H1 (cell line): ENCODE data around the gene SLC15A3. TPM values are rescaled to one million over a fixed set of nuclear protein-coding genes. Genes with fewer than 3 reads are reported as not detected.

Experiments used
- CTCF ChIA-PET: fragments of 300-600 bp; sonication (Branson Sonifier 250); formaldehyde crosslinking; loops from one replicate; lab custom pipeline; 2021; ENCODE audit not compliant: partially characterized antibody; lab: Charles Lee
- POLR2A ChIA-PET: fragments of 300-600 bp; sonication (Branson Sonifier 250); formaldehyde crosslinking; loops from one replicate; lab custom pipeline; 2021; ENCODE audit warnings: inconsistent platforms; ENCODE audit not compliant: partially characterized antibody; lab: Charles Lee
- DNase-seq, 2 experiments: peaks; one replicate each; pipeline versions ENCODE4 v3.0.0 to v3.0.0-alpha.2; 2010 to 2022; ENCODE audit warnings: low spot score in 2 of 2, low read depth in 1 of 2, mixed read lengths in 1 of 2
- FAIRE-seq: peaks from 2 replicates; lab custom pipeline; 2011; peaks lifted over from hg19 to GRCh38; lab: Jason Lieb, UNC
- H2AFZ ChIP-seq: 2 replicates; pipeline ENCODE4 v1.8.1; 2012; ENCODE audit warnings: low read length, inconsistent platforms
- H2AK5ac ChIP-seq: 2 replicates; pipeline ENCODE4 v1.6.1; 2013; ENCODE audit warnings: low read depth, low read length
- H2BK120ac ChIP-seq: replicated peaks from 2 replicates; pipeline ENCODE3; 2013; ENCODE audit warnings: low read depth, low read length, inconsistent platforms
- H2BK12ac ChIP-seq: 2 replicates; pipeline ENCODE4 v1.6.1; 2013; ENCODE audit warnings: low read depth, low read length
- H2BK15ac ChIP-seq: 2 replicates; pipeline ENCODE4 v1.6.1; 2013; ENCODE audit warnings: low read length
- H2BK20ac ChIP-seq: 2 replicates; pipeline ENCODE4 v1.6.1; 2013; ENCODE audit warnings: low read length
- H2BK5ac ChIP-seq: 2 replicates; pipeline ENCODE4 v1.6.1; 2013; ENCODE audit warnings: low read depth, low read length
- H3K14ac ChIP-seq: 2 replicates; pipeline ENCODE4 v1.6.1; 2013; ENCODE audit warnings: inconsistent platforms; ENCODE audit not compliant: insufficient read length
- H3K18ac ChIP-seq: 2 replicates; pipeline ENCODE4 v1.6.1; 2013; ENCODE audit warnings: low read length; ENCODE audit errors: extremely low read depth
- H3K23ac ChIP-seq: 2 replicates; pipeline ENCODE4 v1.6.1; 2013; ENCODE audit warnings: inconsistent platforms; ENCODE audit not compliant: insufficient read length
- H3K23me2 ChIP-seq: 2 replicates; pipeline ENCODE4 v1.6.1; 2013; ENCODE audit warnings: low read depth, low read length
- H3K27ac ChIP-seq: 2 replicates; pipeline ENCODE4 v1.6.1; 2011; ENCODE audit warnings: low read depth, low read length, inconsistent platforms
- H3K27me3 ChIP-seq, 4 experiments: replicated peaks in 1 of 4; 1 replicate in 1 of 4; 2 replicates in 3 of 4; pipeline versions ENCODE4 v1.6.1 to v1.8.1; 2011 to 2013; ENCODE audit warnings: low read length in 3 of 4, mild to moderate bottlenecking in 3 of 4, inconsistent platforms in 2 of 4, mixed read lengths in 2 of 4, moderate library complexity in 1 of 4; ENCODE audit not compliant: control insufficient read depth in 3 of 4, insufficient read depth in 3 of 4; ENCODE audit errors: extremely low read depth in 1 of 4
- H3K36me3 ChIP-seq, 4 experiments: 2 replicates each; pipeline versions ENCODE4 v1.6.1 to v1.8.1; 2011 to 2013; ENCODE audit warnings: mild to moderate bottlenecking in 4 of 4, low read length in 3 of 4, moderate library complexity in 2 of 4, control low read depth in 1 of 4, inconsistent platforms in 1 of 4; ENCODE audit not compliant: insufficient read depth in 4 of 4, control insufficient read depth in 2 of 4
- H3K4ac ChIP-seq: replicated peaks from 2 replicates; pipeline ENCODE3; 2013; ENCODE audit warnings: low read length, low read depth, mixed read lengths, inconsistent platforms; ENCODE audit not compliant: insufficient read length
- H3K4me1 ChIP-seq, 4 experiments: replicated peaks in 1 of 4; 1 replicate in 1 of 4; 2 replicates in 3 of 4; pipeline versions ENCODE4 v1.6.1 to v1.8.1; 2011 to 2013; ENCODE audit warnings: low read length in 3 of 4, inconsistent platforms in 2 of 4, mixed read lengths in 1 of 4; ENCODE audit not compliant: insufficient read depth in 4 of 4, control insufficient read depth in 3 of 4
- H3K4me2 ChIP-seq, 2 experiments: 2 replicates each; pipeline versions ENCODE4 v1.6.1 to v1.8.1; 2011 to 2013; ENCODE audit warnings: low read depth in 2 of 2, low read length in 2 of 2, control low read depth in 1 of 2, inconsistent platforms in 1 of 2, mild to moderate bottlenecking in 1 of 2; ENCODE audit not compliant: insufficient read depth in 1 of 2
- H3K4me3 ChIP-seq, 4 experiments: fragments of 200-600, 300-600 bp in 1 of 4; sonication (generic), shearing (Covaris generic), sonication (Bioruptor Twin) in 1 of 4; 2 replicates each; pipeline versions ENCODE4 v1.5.1 to v1.8.1; 2011 to 2016; ENCODE audit warnings: low read length in 4 of 4, low read depth in 3 of 4, control low read depth in 2 of 4, inconsistent platforms in 2 of 4, mild to moderate bottlenecking in 2 of 4, mixed read lengths in 1 of 4, moderate library complexity in 1 of 4; ENCODE audit not compliant: insufficient read depth in 2 of 4; ENCODE audit errors: extremely low read depth in 1 of 4
- H3K56ac ChIP-seq: replicated peaks from 2 replicates; pipeline ENCODE3; 2013; ENCODE audit warnings: low read depth, mild to moderate bottlenecking, mixed read lengths, low read length, inconsistent platforms; ENCODE audit not compliant: insufficient read length
- H3K79me1 ChIP-seq: 2 replicates; pipeline ENCODE4 v1.6.1; 2013; ENCODE audit warnings: low read depth, low read length, control low read depth
- H3K79me2 ChIP-seq, 2 experiments: 2 replicates each; pipeline versions ENCODE4 v1.6.1 to v1.8.1; 2012 to 2013; ENCODE audit warnings: low read length in 2 of 2, mild to moderate bottlenecking in 2 of 2, inconsistent platforms in 1 of 2; ENCODE audit not compliant: insufficient read depth in 2 of 2, control insufficient read depth in 1 of 2
- H3K9ac ChIP-seq, 4 experiments: replicated peaks in 1 of 4; 1 replicate in 1 of 4; 2 replicates in 3 of 4; pipeline versions ENCODE4 v1.6.1 to v1.8.1; 2011 to 2013; ENCODE audit warnings: low read depth in 3 of 4, low read length in 3 of 4, control low read depth in 2 of 4, mild to moderate bottlenecking in 2 of 4, moderate library complexity in 2 of 4, inconsistent platforms in 1 of 4; ENCODE audit errors: extremely low read depth in 1 of 4
- H3K9me3 ChIP-seq, 2 experiments: 2 replicates each; pipeline versions ENCODE4 v1.6.1 to v1.8.1; 2012 to 2013; ENCODE audit warnings: mild to moderate bottlenecking in 2 of 2, moderate library complexity in 2 of 2, control low read depth in 1 of 2, inconsistent platforms in 1 of 2, low read depth in 1 of 2, low read length in 1 of 2, mixed read lengths in 1 of 2; ENCODE audit not compliant: insufficient read depth in 2 of 2
- H4K20me1 ChIP-seq, 2 experiments: replicated peaks in 1 of 2; 2 replicates each; pipeline versions ENCODE3 to v1.8.1; 2011 to 2013; ENCODE audit warnings: inconsistent platforms in 2 of 2, low read length in 2 of 2, mild to moderate bottlenecking in 1 of 2; ENCODE audit not compliant: insufficient read depth in 2 of 2, control insufficient read depth in 1 of 2
- H4K5ac ChIP-seq: 2 replicates; pipeline ENCODE4 v1.6.1; 2013; ENCODE audit warnings: low read length, low read depth, mixed read lengths, inconsistent platforms; ENCODE audit not compliant: insufficient read length
- H4K8ac ChIP-seq: 2 replicates; pipeline ENCODE4 v1.8.0; 2013; ENCODE audit warnings: mild to moderate bottlenecking, moderate library complexity, low read length, inconsistent platforms; ENCODE audit not compliant: insufficient read depth; ENCODE audit errors: extremely low read depth
- H4K91ac ChIP-seq: replicated peaks from 2 replicates; pipeline ENCODE3; 2013; ENCODE audit warnings: low read length, mixed read lengths, inconsistent platforms; ENCODE audit not compliant: insufficient read length
- CHD2 ChIP-seq: IDR thresholded peaks from 2 replicates; pipeline ENCODE4 v1.6.1; 2012; ENCODE audit warnings: low read length, improper control_type of control experiment
- CTBP2 ChIP-seq: IDR thresholded peaks from 2 replicates; pipeline ENCODE4 v1.7.0; 2011; ENCODE audit warnings: borderline replicate concordance, mild to moderate bottlenecking, moderate library complexity, mixed read lengths, low read length; ENCODE audit not compliant: insufficient read depth, insufficient read length
- HDAC2 ChIP-seq, 2 experiments: fragments of 300-600 bp in 1 of 2; sonication (generic) in 1 of 2; IDR thresholded peaks; 2 replicates each; pipeline ENCODE4 v1.6.1; 2011 to 2012; ENCODE audit warnings: low read depth in 2 of 2, low read length in 2 of 2, mild to moderate bottlenecking in 2 of 2, moderate library complexity in 2 of 2, borderline replicate concordance in 1 of 2, inconsistent platforms in 1 of 2
- POLR2AphosphoS5 ChIP-seq: IDR thresholded peaks from 2 replicates; pipeline ENCODE4 v1.6.1; 2011; ENCODE audit warnings: low read depth, low read length
- RNF2 ChIP-seq: fragments of 200-900, 300-1000 bp; sonication (generic); IDR thresholded peaks from 2 replicates; pipeline ENCODE4 v1.7.1; 2016; ENCODE audit warnings: borderline replicate concordance, low read depth, mild to moderate bottlenecking, antibody characterized with exemption, low read length; ENCODE audit not compliant: poor library complexity, severe bottlenecking; ENCODE audit errors: missing control alignments
- SIN3A ChIP-seq, 2 experiments: IDR thresholded peaks in 1 of 2; conservative IDR thresholded peaks in 1 of 2; 2 replicates each; pipeline ENCODE4 v1.6.1; 2011 to 2012; ENCODE audit warnings: low read length in 2 of 2, improper control_type of control experiment in 1 of 2, low read depth in 1 of 2, mild to moderate bottlenecking in 1 of 2
- TEAD4 ChIP-seq: IDR thresholded peaks from 2 replicates; pipeline ENCODE4 v1.6.1; 2012; ENCODE audit warnings: low read depth, low read length, inconsistent platforms, mixed read lengths
- ZNF274 ChIP-seq: IDR thresholded peaks from 2 replicates; pipeline ENCODE4 v1.7.0; 2012; ENCODE audit warnings: low read length, borderline replicate concordance; ENCODE audit errors: extremely low read depth
- WGBS, 2 experiments: shearing (Covaris generic) in 1 of 2; methylation state at CpG; one replicate each; pipeline versions ENCODE4 v1.1.6 to v1.1.7; 2013 to 2015; ENCODE audit warnings: low lambda C conversion rate in 2 of 2, mixed read lengths in 2 of 2, inconsistent platforms in 1 of 2, low coverage in 1 of 2, missing lambda C conversion rate in 1 of 2; ENCODE audit not compliant: insufficient replicate concordance in 2 of 2, insufficient coverage in 1 of 2, insufficient read length in 1 of 2; ENCODE audit errors: extremely low coverage in 1 of 2, missing lambda C conversion rate in 1 of 2; 5-methylcytosine and 5-hydroxymethylcytosine counted together
- polyA plus RNA-seq, 7 experiments: library from polyadenylated mRNA; depleted of rRNA in 3 of 7; stranded (reverse) in 5 of 7; unstranded in 2 of 7; fragments of >200 nt in 5 of 7; fragments of 200-250 nt in 2 of 7; gene quantifications; 1 replicate in 5 of 7; 2 replicates in 1 of 7; 4 replicates in 1 of 7; pipeline versions ENCODE4 v1.2.1 to v1.2.3, GENCODE V29; 2011 to 2013; ENCODE audit warnings: missing spikeins in 2 of 7, mixed read lengths in 2 of 7
- total RNA-seq: library from RNA; stranded (reverse); fragmentation: NEBNext Ultra II Directional; extraction: Animal tissue kit (Norgen Biotek cat#: 25700); gene quantifications from 2 replicates; pipeline ENCODE4 v1.2.1, GENCODE V29; 2021
- TF ChIP-seq, protein P1 (sequence below), 3 experiments: IDR thresholded peaks; 1 replicate in 2 of 3; 2 replicates in 1 of 3; pipeline versions ENCODE4 v1.5.1 to v1.6.1; 2011; ENCODE audit warnings: low read length in 3 of 3, mild to moderate bottlenecking in 3 of 3, inconsistent platforms in 2 of 3, low read depth in 1 of 3, moderate library complexity in 1 of 3; ENCODE audit not compliant: insufficient read depth in 1 of 3; ENCODE audit errors: control extremely low read depth in 1 of 3

The SLC15A3 gene
- total and polyA plus RNA-seq, 2 of the 8 experiments (the other 6 are each of a cell fraction or from before 2014, with no cell fraction given) = 25.8 to 31.0 TPM

DNA sequence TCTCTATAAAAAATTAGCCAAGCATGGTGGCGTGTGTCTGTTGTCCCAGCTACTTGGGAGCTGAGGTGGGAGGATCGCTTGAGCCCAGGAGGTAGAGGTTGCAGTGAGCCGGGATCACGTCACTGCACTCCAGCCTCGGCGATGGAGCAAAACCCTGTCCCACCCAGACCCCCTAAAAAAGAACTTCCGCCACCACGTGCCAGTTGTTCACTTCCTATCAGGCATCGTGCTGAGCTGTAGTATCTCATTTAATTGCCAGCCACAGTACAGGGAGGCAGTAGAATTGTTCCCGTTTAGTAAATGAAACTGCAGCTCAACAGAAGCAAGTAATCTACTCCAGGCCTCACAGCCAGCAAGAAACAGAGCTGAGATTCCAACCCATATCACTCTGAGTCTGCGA lies 30.7 kb downstream of the SLC15A3 start:
- H3K4ac ChIP-seq = no peak overlapping the region
- H3K36me3 ChIP-seq = peaks cover 3 to 14% (median 9%) of the 10 kb centered on the region in 4 experiments; a peak in 5 of 8 replicates
- H3K79me1 ChIP-seq = peaks cover 5% of the 10 kb centered on the region; the same call in 1 of the 2 replicates
- no peak overlapping the region for H3K4me2 ChIP-seq
- no peak overlapping the region for H4K91ac ChIP-seq
- FAIRE-seq (no peak), DNase-seq (no peak)
- H4K5ac ChIP-seq = no peak overlapping the region
- WGBS, 2 experiments = 95% methylated on average over 11 of the region's 11 CpGs; no CpG with 5 or more reads in 1 of the 2 experiments
- no peak overlapping the region for H3K9ac ChIP-seq
- no peak overlapping the region for H2BK15ac ChIP-seq
- H2BK120ac ChIP-seq = no peak overlapping the region
- H2AK5ac ChIP-seq = no peak overlapping the region
- no peak overlapping the region for H2BK12ac ChIP-seq
- H3K79me2 ChIP-seq = peaks cover 5 to 24% of the 10 kb centered on the region in 2 experiments
- H2BK5ac ChIP-seq = no peak overlapping the region
- H3K18ac ChIP-seq = no peak overlapping the region
- peaks cover 10 to 17% (median 12%) of the 10 kb centered on the region in 4 experiments for H3K4me1 ChIP-seq
- H3K27me3 ChIP-seq = peaks cover 0 to 3% (median 0%) of the 10 kb centered on the region in 4 experiments; a peak in 1 of 7 replicates
- peaks cover 11% of the 10 kb centered on the region; the same call in 1 of the 2 replicates for H3K23me2 ChIP-seq
- no peak overlapping the region for H3K23ac ChIP-seq
- H3K4me3 ChIP-seq = no peak overlapping the region
- ChIA-PET POLR2A (interaction anchor here (0.9 to 1.1 kb wide), 2 partner anchors 9 to 13 kb away, joined by 3 to 4 read pairs; no protein-coding TSS in a partner anchor), CTCF (interaction anchor here (0.7 to 1.4 kb wide), 10 partner anchors 8 to 219 kb away, joined by 3 to 4 read pairs (median 3); no protein-coding TSS in a partner anchor)
- no peak overlapping the region for H4K8ac ChIP-seq
- H2AFZ ChIP-seq = no peak overlapping the region
- H2BK20ac ChIP-seq = no peak overlapping the region
- no peak overlapping the region for H3K56ac ChIP-seq
- no peak overlapping the region for H3K27ac ChIP-seq
- H3K9me3 ChIP-seq = no peaks in the 10 kb centered on the region
- H4K20me1 ChIP-seq = peaks cover 6 to 16% of the 10 kb centered on the region in 2 experiments
- no peak overlapping the region for H3K14ac ChIP-seq
- TF ChIP-seq, protein P1, sequence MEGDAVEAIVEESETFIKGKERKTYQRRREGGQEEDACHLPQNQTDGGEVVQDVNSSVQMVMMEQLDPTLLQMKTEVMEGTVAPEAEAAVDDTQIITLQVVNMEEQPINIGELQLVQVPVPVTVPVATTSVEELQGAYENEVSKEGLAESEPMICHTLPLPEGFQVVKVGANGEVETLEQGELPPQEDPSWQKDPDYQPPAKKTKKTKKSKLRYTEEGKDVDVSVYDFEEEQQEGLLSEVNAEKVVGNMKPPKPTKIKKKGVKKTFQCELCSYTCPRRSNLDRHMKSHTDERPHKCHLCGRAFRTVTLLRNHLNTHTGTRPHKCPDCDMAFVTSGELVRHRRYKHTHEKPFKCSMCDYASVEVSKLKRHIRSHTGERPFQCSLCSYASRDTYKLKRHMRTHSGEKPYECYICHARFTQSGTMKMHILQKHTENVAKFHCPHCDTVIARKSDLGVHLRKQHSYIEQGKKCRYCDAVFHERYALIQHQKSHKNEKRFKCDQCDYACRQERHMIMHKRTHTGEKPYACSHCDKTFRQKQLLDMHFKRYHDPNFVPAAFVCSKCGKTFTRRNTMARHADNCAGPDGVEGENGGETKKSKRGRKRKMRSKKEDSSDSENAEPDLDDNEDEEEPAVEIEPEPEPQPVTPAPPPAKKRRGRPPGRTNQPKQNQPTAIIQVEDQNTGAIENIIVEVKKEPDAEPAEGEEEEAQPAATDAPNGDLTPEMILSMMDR (IDR thresholded peaks at IDR 0.05; ENCODE audit: control extremely low read depth in 1 of 3, insufficient read depth in 1 of 3, low read depth in 1 of 3, low read length in 3 of 3) = no peak
- no peak for TF ChIP-seq HDAC2 (IDR thresholded peaks at IDR 0.05; ENCODE audit: borderline replicate concordance in 1 of 2, low read depth in 2 of 2, low read length in 2 of 2)
- no peak for TF ChIP-seq CHD2
- TF ChIP-seq ZNF274 = no peak
- no peak for TF ChIP-seq SIN3A (conservative IDR thresholded peaks at IDR 0.05 in 1 of 2, IDR thresholded peaks at IDR 0.05 in 1 of 2; ENCODE audit: low read depth in 1 of 2, low read length in 2 of 2)
- no peak for TF ChIP-seq POLR2AphosphoS5
- no peak for TF ChIP-seq RNF2
- TF ChIP-seq TEAD4 = no peak
- TF ChIP-seq CTBP2 = no peak
